GM06990 (cell line): ENCODE measurements around the gene TEAD1.

Source experiments
- DNase-seq: peaks from one replicate; pipeline ENCODE4 v3.0.0-alpha.2; 2011; ENCODE audit not compliant: insufficient read length; ENCODE audit errors: extremely low read depth
- H3K27me3 ChIP-seq: replicated peaks from 2 replicates; pipeline ENCODE4 v1.6.0; 2011; ENCODE audit warnings: low read length; ENCODE audit not compliant: control insufficient read depth, insufficient read depth
- H3K36me3 ChIP-seq: 2 replicates; pipeline ENCODE4 v1.5.1; 2011; ENCODE audit warnings: low read length; ENCODE audit not compliant: control insufficient read depth, insufficient read depth
- H3K4me3 ChIP-seq: replicated peaks from 2 replicates; pipeline ENCODE4 v1.5.1; 2011; ENCODE audit warnings: low read depth, mild to moderate bottlenecking, control low read depth, low read length
- TF ChIP-seq, protein P1 (sequence below): IDR thresholded peaks from 2 replicates; pipeline ENCODE4 v1.5.1; 2011; ENCODE audit warnings: low read length, control low read depth, mild to moderate bottlenecking, inconsistent platforms; ENCODE audit not compliant: insufficient read depth, poor library complexity, severe bottlenecking

Gene TEAD1

DNA sequence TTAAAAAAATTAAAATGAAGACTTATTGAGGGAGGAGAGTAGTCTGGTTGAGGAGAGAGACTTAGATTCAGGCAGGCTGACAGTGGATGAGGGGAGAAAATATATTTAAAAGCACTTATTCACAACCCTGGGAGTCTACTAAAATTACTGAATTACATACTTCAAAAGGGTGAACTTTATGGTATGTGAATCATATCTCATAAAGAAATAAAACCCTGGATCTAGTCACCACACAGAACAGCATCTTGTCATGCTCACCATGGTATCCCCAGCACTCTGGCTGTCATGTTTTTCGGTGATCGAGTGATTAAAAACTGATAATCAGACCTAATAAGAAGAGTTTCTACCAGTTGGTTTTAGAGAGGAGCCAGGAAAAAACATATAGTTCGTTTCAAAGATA, 11.0 kb downstream of the TEAD1 start:
- TF ChIP-seq, protein P1, sequence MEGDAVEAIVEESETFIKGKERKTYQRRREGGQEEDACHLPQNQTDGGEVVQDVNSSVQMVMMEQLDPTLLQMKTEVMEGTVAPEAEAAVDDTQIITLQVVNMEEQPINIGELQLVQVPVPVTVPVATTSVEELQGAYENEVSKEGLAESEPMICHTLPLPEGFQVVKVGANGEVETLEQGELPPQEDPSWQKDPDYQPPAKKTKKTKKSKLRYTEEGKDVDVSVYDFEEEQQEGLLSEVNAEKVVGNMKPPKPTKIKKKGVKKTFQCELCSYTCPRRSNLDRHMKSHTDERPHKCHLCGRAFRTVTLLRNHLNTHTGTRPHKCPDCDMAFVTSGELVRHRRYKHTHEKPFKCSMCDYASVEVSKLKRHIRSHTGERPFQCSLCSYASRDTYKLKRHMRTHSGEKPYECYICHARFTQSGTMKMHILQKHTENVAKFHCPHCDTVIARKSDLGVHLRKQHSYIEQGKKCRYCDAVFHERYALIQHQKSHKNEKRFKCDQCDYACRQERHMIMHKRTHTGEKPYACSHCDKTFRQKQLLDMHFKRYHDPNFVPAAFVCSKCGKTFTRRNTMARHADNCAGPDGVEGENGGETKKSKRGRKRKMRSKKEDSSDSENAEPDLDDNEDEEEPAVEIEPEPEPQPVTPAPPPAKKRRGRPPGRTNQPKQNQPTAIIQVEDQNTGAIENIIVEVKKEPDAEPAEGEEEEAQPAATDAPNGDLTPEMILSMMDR: no peak
- DNase-seq: no peak
- Histone ChIP-seq H3K4me3 (no peak overlapping the region), H3K36me3 (no peaks in the 10 kb centered on the region), H3K27me3 (peaks cover 3% of the 10 kb centered on the region)

DNA sequence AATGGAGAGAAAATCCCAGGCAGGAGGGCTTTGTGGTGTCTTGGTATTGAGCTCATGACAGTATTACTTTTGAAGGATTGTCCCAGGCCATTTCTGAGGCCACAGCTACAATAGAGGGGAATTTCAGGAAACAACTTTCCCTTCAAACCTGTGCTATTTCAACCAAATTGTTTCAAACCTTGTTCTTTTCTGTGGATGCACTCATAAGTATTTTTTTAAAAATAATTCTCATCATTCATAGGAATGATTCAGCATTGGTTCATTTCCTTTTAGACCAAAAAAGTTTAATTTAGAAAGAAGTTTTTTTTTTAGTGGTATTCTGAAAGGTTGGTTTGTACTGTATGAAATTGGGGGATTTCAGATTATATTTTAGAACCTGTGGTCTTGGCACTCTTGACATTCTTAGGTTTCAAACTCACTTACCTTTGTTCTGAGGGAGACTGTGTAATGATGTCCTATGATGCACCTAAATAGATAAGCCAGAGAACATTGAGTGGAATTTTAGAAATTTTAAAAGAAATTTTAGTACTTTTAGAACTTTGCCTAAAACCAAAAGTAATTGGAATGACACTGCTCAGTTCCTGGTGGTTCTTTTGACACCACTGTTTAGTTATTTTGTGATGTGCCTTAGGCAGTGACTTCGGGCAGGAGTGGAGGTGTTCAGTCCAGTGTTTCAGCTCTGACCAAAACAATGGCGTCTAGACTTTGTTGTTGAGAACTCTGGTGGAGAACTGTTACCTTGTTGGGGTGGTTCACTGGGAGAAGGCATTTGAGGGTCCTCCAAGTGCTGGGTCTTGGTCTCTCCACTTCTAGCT, 12.2 kb downstream of the TEAD1 start:
- H3K27me3 ChIP-seq: peaks cover 3% of the 10 kb centered on the region
- TF ChIP-seq, protein P1: no peak
- no peaks in the 10 kb centered on the region for H3K36me3 ChIP-seq
- no peak overlapping the region for H3K4me3 ChIP-seq
- DNase-seq: no peak

DNA sequence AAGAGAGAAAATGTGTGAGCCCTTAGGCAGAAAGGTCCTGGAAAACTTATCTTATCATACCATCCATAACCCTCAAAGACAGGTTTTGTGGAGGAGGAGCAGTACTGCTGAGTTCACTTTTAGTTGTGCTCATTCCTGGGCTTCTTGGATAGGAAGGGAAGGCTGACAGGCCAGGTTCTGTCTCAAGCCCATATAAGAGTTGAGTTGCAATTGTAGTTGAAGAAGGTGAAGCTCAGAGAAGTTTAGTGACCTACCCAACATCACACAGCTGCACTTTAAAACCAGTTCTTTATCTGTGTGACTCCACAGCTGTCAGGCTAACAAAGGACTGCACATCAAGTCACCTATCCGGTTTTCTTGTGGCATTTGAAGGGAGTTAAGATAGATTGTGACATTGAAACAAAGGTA, 13.0 kb downstream of the TEAD1 start:
- Histone ChIP-seq H3K36me3 (no peaks in the 10 kb centered on the region), H3K27me3 (no peaks in the 10 kb centered on the region; the same call in 1 of the 2 replicates), H3K4me3 (no peak overlapping the region)
- no peak for DNase-seq
- TF ChIP-seq, protein P1: no peak

DNA sequence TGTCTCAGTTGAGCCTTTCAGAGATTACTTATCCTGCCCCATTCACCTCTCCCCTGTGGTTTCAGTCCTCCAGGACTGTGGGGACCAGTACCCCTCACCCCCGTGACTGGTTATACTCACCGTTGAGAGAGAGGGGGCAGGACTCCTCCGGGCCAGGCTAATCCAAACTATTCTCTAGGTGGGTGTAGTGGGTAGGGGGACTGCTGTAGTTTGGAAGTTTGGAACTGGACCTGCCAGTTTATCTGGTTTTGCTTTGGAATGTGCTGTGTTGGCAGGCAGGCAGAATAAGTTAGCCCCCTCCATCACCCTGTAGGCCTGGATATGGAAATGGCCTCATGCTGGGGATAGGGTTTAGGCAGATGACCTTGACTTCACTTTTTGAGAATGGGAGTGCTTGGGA, 13.5 kb downstream of the TEAD1 start:
- no peak for DNase-seq

DNA sequence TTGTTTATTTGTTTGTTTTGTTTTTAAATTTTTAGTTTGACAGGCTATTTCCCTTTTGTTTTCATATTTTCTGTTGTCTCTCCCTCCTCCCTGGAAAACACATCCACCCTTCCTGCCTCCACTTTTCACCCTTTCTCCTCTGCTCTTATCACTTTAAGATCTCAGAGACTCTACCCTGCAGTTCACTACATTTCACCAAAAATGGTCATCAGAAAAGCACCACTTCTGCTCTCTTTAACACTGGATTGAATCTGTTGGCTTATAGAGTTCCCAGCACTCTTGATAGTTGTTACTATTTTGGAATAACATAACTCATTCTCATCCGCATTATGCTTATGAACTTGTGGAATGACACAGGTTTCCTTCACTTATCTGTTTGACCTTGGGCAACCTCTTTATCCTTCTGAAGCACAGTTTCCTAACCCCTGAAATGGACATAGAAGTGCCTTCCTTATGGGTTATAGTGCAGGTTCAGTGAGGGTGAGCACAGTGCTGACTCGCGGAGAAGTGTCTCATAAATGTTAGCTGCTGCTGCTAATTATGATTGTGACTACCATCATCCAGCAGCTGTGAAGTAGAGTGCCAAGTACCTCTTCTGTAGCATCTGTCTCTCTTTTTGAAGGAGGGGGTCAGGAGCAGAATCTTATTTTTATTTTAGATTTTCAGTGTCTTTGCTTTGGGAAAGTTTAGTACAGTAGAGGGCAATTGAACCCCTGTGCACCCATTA, 15.0 kb downstream of the TEAD1 start:
- no peak for DNase-seq
- H3K27me3 ChIP-seq: no peaks in the 10 kb centered on the region
- TF ChIP-seq, protein P1: no peak
- H3K4me3 ChIP-seq: no peak overlapping the region
- H3K36me3 ChIP-seq: no peaks in the 10 kb centered on the region

More for the DNA sequence above, 13.5 kb downstream of the TEAD1 start:
- H3K36me3 ChIP-seq: no peaks in the 10 kb centered on the region
- TF ChIP-seq, protein P1: no peak
- H3K27me3 ChIP-seq: no peaks in the 10 kb centered on the region; the same call in 1 of the 2 replicates
- H3K4me3 ChIP-seq: no peak overlapping the region
